Activated CD4-positive, alpha-beta T cell treated with anti-CD3 and anti-CD28 coated beads, Interleukin-2, amount 50 U/mL, for 16 hours (primary cell): ENCODE results near the gene CFAP251.
"Not testable (repeated sequence)": the region's sequence is repeated elsewhere in the genome, so short reads cannot be mapped to it uniquely, and the experiment has no call there.

ENCODE experiments used
- DNase-seq: peaks from one replicate; pipeline ENCODE4 v3.0.0-alpha.2; 2020

Gene CFAP251

GRCh38 chr12:121911824-121912585, 6.4 kb upstream of the CFAP251 start:
- DNase-seq, result peak; percentile 66

- no peak for DNase-seq
Observed at GRCh38 chr12:121915841-121916321, 2.5 kb upstream of the CFAP251 start.

GRCh38 chr12:121916719-121917118, 1.7 kb upstream of the CFAP251 start:
- DNase-seq, result no peak

GRCh38 chr12:121918679-121919038, 267 bp downstream of the CFAP251 start:
- no peak for DNase-seq

GRCh38 chr12:121921066-121921465, 2.7 kb downstream of the CFAP251 start:
- no peak for DNase-seq

- no peak for DNase-seq
Observed at GRCh38 chr12:121925358-121925695, 6.9 kb downstream of the CFAP251 start.

- DNase-seq, result no peak
Observed at GRCh38 chr12:121926874-121927706, 8.7 kb downstream of the CFAP251 start.

GRCh38 chr12:121927813-121928212, 9.4 kb downstream of the CFAP251 start:
- no peak for DNase-seq

- not testable (repeated sequence) for DNase-seq
Observed at GRCh38 chr12:121929545-121929944, 11.2 kb downstream of the CFAP251 start.

- DNase-seq, result no peak
Observed at GRCh38 chr12:121930862-121931261, 12.5 kb downstream of the CFAP251 start.

- no peak for DNase-seq
Observed at GRCh38 chr12:121932176-121932536, 13.8 kb downstream of the CFAP251 start.

- DNase-seq, result no peak
Observed at GRCh38 chr12:121932914-121933521, 14.6 kb downstream of the CFAP251 start.

GRCh38 chr12:121933522-121934308, 15.3 kb downstream of the CFAP251 start:
- DNase-seq, result no peak

GRCh38 chr12:121934309-121934664, 15.9 kb downstream of the CFAP251 start:
- DNase-seq, result no peak

GRCh38 chr12:121937654-121938053, 19.3 kb downstream of the CFAP251 start:
- DNase-seq, result no peak

- no peak for DNase-seq
Observed at GRCh38 chr12:121939186-121939585, 20.8 kb downstream of the CFAP251 start.

- DNase-seq, result no peak
Observed at GRCh38 chr12:121939992-121940766, 21.8 kb downstream of the CFAP251 start.

- no peak for DNase-seq
Observed at GRCh38 chr12:121942145-121942718, 23.8 kb downstream of the CFAP251 start.

- DNase-seq, result no peak
Observed at GRCh38 chr12:121943926-121944325, 25.5 kb downstream of the CFAP251 start.

GRCh38 chr12:121946313-121947025, 28.1 kb downstream of the CFAP251 start:
- no peak for DNase-seq

- DNase-seq, result no peak
Observed at GRCh38 chr12:121947981-121948380, 29.6 kb downstream of the CFAP251 start.
